Natural killer cell (primary cell): ENCODE results near the gene CAVIN3. TPM values are rescaled to one million over a fixed set of nuclear protein-coding genes. Genes with fewer than 3 reads are reported as not detected.

Experiments used
- total RNA-seq, 4 donors: library from RNA; stranded (reverse); fragments of 120-200 nt in 1 of 4; gene quantifications; one replicate each; pipeline versions ENCODE4 v1.2.3 to v1.2.4, GENCODE V29; 2013 to 2022

The CAVIN3 gene
- total RNA-seq, 3 donors from 2014 or later (not counting 1 experiment from before 2014, with no cell fraction given) = not detected

Other genes with a start within 250 kb of the CAVIN3 start
- not detected for gene OR56B4, start 212.8 kb downstream of the CAVIN3 start, total RNA-seq
- under 1 TPM in 1 of 3 donors, not detected in 2; 0.35 TPM for gene OR52B2, start 150.2 kb downstream of the CAVIN3 start, total RNA-seq
- gene OR52W1, start 121.3 kb downstream of the CAVIN3 start, total RNA-seq = not detected
- gene C11orf42, start 114.9 kb downstream of the CAVIN3 start, total RNA-seq = not detected
- 10 to 100 TPM; 50.6 to 76.9 (median 58.4) TPM for gene FHIP1B, start 85.9 kb downstream of the CAVIN3 start, total RNA-seq
- under 1 TPM; 0.35 to 0.50 (median 0.39) TPM for gene CNGA4, start 81.4 kb downstream of the CAVIN3 start, total RNA-seq
- gene CCKBR, start 60.7 kb downstream of the CAVIN3 start, total RNA-seq = not detected
- 10 to 100 TPM; 52.7 to 63.3 (median 56.1) TPM for gene SMPD1, start 70.0 kb upstream of the CAVIN3 start, total RNA-seq
- 10 to 100 TPM; 62.8 to 77.1 (median 67.5) TPM for gene APBB1, start 98.6 kb upstream of the CAVIN3 start, total RNA-seq
- 1 to 10 TPM in 1 of 3 donors, under 1 TPM in 2; 0.35 to 1.5 (median 0.98) TPM for gene HPX, start 120.5 kb upstream of the CAVIN3 start, total RNA-seq
- gene TRIM3, start 153.4 kb upstream of the CAVIN3 start, total RNA-seq = 10 to 100 TPM; 26.4 to 30.9 (median 26.5) TPM
- 10 to 100 TPM; 44.7 to 62.3 (median 51.4) TPM for gene ARFIP2, start 160.8 kb upstream of the CAVIN3 start, total RNA-seq
- 10 to 100 TPM; 69.6 to 92.8 (median 71.4) TPM for gene TIMM10B, start 161.0 kb upstream of the CAVIN3 start, total RNA-seq
- 10 to 100 TPM; 29.6 to 38.3 (median 31.4) TPM for gene DNHD1, start 176.8 kb upstream of the CAVIN3 start, total RNA-seq